ENCODE results near the gene EPOP. TPM values are rescaled to one million over a fixed set of nuclear protein-coding genes. Genes with fewer than 3 reads are reported as not detected.

Gene EPOP
- total and polyA plus RNA-seq, 2 of the 13 experiments (the other 11 are each of a cell fraction or from before 2014, with no cell fraction given), result 14.7 to 37.8 TPM

DNA sequence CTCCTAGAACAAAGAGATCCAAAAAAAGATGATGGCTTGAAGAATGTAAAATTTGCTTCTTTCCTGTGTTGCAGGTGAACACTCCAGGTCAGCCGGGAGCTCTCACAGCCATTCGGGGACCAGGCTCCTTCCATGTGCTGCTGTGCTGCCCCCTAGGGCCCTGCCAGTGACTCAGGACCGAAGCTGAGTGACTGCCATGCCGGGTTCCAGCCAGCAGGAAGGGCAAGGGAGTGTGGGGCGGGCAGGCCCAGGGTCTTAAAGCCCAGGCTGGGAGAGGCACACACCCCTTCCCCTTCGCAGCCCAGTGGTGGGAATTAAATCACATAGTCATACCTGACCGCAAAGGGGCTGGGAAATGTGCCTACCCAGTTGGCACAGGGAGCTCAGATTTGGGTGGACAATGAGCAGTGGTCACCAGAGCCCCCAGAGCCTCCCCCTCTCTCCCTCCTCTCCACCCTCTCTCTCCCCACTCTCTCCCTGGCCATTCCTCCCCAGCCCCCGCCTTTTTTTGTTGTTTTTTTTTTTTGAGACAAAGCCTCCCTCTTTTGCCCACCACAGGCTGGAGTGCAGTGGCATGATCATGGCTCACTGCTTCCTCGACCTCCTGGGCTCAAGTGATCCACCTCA is 11.5 kb downstream of the EPOP start (continued):
- TF ChIP-seq RXRA (CRISPR knock-in tag; IDR thresholded peaks at IDR 0.05) (peak; percentile 61), ZSCAN31 (CRISPR knock-in tag; IDR thresholded peaks at IDR 0.05; ENCODE audit: low read depth) (no peak), KDM6A (CRISPR knock-in tag; IDR thresholded peaks at IDR 0.05; ENCODE audit: low read depth) (no peak), ZNF382 (CRISPR knock-in tag; IDR thresholded peaks at IDR 0.05; ENCODE audit: borderline replicate concordance) (no peak), ZNF83 (CRISPR knock-in tag; IDR thresholded peaks at IDR 0.05; ENCODE audit: borderline replicate concordance) (no peak), DNMT1 (CRISPR knock-in tag; IDR thresholded peaks at IDR 0.05) (peak; percentile 60; the same call in 1 of the 2 replicates), ZNF7 (CRISPR knock-in tag; IDR thresholded peaks at IDR 0.05) (no peak), ZNF343 (CRISPR knock-in tag; IDR thresholded peaks at IDR 0.05) (peak; percentile 74; the same call in 1 of the 2 replicates), TFAP4 (IDR thresholded peaks at IDR 0.05; ENCODE audit: borderline replicate concordance, low read depth) (peak; percentile 50; the same call in 1 of the 2 replicates), HDAC6 (IDR thresholded peaks at IDR 0.05; ENCODE audit: low read depth, low read length) (no peak), SALL1 (CRISPR knock-in tag; IDR thresholded peaks at IDR 0.05) (peak; percentile 95), GLI4 (CRISPR knock-in tag; IDR thresholded peaks at IDR 0.05; ENCODE audit: borderline replicate concordance) (0 out of 2 replicates have a peak, but pooled peaks have one; percentile 40), HDAC1 (CRISPR knock-in tag; IDR thresholded peaks at IDR 0.05) (peak; percentile 60), TRIM24 (CRISPR knock-in tag; IDR thresholded peaks at IDR 0.05) (no peak), HCFC1 (IDR thresholded peaks at IDR 0.05; ENCODE audit: low read depth, low read length) (no peak), SP1 (IDR thresholded peaks at IDR 0.05) (no peak), SP1 (CRISPR knock-in tag; IDR thresholded peaks at IDR 0.05) (peak; percentile 69; the same call in 1 of the 2 replicates), ZNF644 (CRISPR knock-in tag; IDR thresholded peaks at IDR 0.05; ENCODE audit: low read depth) (0 out of 2 replicates have a peak, but pooled peaks have one; percentile 38), JUNB (CRISPR knock-in tag; IDR thresholded peaks at IDR 0.05; ENCODE audit: borderline replicate concordance) (no peak), ZNF790 (CRISPR knock-in tag; IDR thresholded peaks at IDR 0.05; ENCODE audit: borderline replicate concordance) (peak; percentile 86; the same call in 1 of the 2 replicates), ZFP91 (CRISPR knock-in tag; IDR thresholded peaks at IDR 0.05; ENCODE audit: borderline replicate concordance) (peak; percentile 87), NFE2L1 (CRISPR knock-in tag; IDR thresholded peaks at IDR 0.05; ENCODE audit: borderline replicate concordance) (no peak)
- TF ChIP-seq, protein P1, sequence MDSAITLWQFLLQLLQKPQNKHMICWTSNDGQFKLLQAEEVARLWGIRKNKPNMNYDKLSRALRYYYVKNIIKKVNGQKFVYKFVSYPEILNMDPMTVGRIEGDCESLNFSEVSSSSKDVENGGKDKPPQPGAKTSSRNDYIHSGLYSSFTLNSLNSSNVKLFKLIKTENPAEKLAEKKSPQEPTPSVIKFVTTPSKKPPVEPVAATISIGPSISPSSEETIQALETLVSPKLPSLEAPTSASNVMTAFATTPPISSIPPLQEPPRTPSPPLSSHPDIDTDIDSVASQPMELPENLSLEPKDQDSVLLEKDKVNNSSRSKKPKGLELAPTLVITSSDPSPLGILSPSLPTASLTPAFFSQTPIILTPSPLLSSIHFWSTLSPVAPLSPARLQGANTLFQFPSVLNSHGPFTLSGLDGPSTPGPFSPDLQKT (CRISPR knock-in tag; IDR thresholded peaks at IDR 0.05; ENCODE audit: borderline replicate concordance), result no peak
- TF ChIP-seq, protein P2, sequence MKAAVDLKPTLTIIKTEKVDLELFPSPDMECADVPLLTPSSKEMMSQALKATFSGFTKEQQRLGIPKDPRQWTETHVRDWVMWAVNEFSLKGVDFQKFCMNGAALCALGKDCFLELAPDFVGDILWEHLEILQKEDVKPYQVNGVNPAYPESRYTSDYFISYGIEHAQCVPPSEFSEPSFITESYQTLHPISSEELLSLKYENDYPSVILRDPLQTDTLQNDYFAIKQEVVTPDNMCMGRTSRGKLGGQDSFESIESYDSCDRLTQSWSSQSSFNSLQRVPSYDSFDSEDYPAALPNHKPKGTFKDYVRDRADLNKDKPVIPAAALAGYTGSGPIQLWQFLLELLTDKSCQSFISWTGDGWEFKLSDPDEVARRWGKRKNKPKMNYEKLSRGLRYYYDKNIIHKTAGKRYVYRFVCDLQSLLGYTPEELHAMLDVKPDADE (CRISPR knock-in tag; IDR thresholded peaks at IDR 0.05), result no peak
- TF ChIP-seq, protein P3, sequence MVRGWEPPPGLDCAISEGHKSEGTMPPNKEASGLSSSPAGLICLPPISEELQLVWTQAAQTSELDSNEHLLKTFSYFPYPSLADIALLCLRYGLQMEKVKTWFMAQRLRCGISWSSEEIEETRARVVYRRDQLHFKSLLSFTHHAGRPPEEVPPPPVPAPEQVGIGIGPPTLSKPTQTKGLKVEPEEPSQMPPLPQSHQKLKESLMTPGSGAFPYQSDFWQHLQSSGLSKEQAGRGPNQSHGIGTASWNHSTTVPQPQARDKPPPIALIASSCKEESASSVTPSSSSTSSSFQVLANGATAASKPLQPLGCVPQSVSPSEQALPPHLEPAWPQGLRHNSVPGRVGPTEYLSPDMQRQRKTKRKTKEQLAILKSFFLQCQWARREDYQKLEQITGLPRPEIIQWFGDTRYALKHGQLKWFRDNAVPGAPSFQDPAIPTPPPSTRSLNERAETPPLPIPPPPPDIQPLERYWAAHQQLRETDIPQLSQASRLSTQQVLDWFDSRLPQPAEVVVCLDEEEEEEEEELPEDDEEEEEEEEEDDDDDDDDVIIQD (CRISPR knock-in tag; IDR thresholded peaks at IDR 0.05; ENCODE audit: low read depth), result peak; percentile 83
